Activated CD4-positive, alpha-beta T cell treated with anti-CD3 and anti-CD28 coated beads, Interleukin-2, Interleukin-4, amounts not matched to agents 100 ng/mL and 50 ng/mL, durations not matched to agents 16 hours and 8 hours (primary cell): Measurements from ENCODE around the gene ZNF33B.
"Not testable (repeated sequence)": the region's sequence is repeated elsewhere in the genome, so short reads cannot be mapped to it uniquely, and the experiment has no call there.

Source experiments
- DNase-seq: peaks from one replicate; pipeline ENCODE4 v3.0.0-alpha.2; 2020; ENCODE audit warnings: low spot score

The ZNF33B gene

DNA sequence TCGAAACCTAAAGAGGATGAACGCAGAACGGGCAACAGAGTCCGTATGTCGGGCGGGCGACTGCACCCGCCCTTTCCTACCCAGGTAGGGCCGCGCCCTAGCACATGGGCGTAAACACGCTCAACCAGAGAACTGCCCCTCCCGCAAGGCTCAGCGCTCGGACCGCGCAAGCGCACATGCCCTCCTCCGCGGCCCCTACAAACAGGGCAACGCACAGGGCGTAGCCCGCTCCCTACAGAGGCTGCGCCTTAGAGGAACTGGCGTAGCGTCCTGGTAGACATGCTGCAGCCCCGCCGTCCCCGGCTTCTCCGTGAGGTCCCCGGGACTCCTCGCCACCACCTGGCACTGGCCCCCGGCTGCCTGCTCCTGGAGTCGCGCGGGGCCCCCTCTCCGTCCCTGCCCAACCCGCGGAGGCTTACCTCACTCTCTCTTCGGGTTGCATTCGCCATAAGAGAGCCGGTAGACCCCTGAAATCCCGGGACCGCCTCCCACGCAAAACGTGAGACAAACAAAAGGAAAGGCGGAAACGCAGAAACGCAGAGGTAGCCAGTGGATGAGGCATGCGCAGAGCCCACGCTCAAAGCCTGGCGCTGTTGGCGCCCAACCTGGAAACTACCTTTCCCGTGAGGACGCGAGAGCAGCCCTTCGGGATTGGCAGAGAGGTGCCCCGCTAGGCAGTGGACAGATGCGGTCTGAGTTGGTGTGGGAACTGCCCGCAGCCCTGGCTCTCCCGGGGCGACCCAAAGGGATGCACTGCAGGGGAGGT is at the start of gene ZNF33B:
Gene ZNF33B (minus strand): TSS at position 516 of the 766 bp plus-strand sequence. CDS start 1,642 bp downstream, outside the sequence.
- peak; percentile 97 for DNase-seq

DNA sequence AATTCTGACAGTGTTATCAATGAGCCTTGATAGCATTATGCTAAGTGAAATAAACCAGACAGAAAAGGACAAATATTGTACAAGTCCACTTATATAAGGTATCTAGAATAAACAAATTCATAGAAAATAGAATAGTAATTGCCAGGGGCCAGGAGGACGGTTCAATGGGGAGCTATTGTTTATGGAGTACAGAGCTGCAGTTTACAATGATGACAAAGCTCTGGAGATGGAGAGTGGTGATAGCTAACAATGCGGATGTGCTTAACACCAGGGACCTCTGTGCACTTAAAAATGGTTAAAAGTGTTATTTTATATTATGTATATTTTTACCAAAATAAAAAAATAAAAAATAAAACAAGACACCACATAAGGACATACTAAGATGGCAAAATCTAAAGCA is 46.1 kb upstream of the ZNF33B start:
- no peak for DNase-seq

DNA sequence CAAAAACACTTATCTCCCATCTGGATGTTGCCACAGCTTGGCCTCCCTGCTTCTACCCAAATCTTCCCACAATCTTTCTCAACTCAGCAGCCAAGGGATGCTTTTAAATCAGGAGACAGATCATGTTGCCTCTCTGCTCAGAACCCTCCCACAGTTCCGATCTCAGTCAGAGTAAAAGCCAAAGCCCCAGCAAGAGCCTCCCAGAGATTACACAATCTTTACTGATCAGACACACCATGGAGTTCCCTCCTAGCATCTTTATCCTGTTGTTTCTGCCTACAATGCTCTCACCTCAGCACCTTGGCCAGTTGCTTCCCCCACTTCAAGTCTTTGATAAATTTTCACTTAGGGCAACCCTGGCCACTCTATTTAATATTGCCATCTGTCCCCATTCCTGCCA is 41.9 kb upstream of the ZNF33B start:
- no peak for DNase-seq

DNA sequence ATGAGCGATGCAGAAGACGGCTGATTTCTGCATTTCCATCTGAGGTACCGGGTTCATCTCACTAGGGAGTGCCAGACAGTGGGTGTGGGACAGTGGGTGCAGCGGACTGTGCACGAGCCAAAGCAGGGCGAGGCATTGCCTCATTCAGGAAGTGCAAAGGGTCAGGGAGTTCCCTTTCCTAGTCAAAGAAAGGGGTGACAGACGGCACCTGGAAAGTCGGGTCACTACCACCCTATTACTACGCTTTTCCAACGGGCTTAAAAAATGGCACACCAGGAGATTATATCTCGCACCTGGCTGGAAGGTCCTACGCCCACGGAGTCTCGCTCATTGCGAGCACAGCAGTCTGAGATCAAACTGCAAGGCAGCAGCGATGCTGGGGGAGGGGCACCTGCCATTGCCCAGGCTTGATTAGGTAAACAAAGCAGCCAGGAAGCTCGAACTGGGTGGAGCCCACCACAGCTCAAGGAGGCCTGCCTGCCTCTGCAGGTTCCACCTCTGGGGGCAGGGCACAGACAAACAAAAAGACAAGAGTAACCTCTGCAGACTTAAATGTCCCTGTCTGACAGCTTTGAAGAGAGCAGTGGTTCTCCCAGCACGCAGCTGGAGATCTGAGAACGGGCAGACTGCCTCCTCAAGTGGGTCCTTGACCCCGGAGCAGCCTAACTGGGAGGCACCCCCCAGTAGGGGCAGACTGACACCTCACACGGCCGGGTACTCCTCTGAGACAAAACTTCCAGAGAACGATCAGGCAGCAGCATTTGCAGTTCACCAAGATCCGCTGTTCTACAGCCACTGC is 27.0 kb upstream of the ZNF33B start:
- DNase-seq = not testable (repeated sequence)

DNA sequence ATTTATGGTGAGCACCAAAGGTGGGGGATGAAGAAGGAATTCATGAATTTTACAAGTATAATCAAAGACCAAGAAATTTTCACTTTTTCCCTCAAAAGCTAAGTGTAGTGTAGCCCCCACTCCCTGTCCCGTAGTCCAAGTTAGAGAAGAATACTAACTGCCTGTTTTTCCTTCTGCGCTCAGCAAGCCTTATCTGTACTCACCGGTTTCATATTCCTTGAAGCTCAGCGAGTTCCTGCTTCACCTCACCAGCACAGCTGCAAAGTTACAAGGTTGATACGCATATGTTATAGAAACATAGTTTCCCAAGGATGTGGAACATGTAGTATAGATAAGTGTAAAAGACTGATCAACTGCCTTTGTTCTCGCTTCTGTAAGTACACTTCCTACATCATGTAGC is 16.0 kb upstream of the ZNF33B start:
- DNase-seq = no peak

DNA sequence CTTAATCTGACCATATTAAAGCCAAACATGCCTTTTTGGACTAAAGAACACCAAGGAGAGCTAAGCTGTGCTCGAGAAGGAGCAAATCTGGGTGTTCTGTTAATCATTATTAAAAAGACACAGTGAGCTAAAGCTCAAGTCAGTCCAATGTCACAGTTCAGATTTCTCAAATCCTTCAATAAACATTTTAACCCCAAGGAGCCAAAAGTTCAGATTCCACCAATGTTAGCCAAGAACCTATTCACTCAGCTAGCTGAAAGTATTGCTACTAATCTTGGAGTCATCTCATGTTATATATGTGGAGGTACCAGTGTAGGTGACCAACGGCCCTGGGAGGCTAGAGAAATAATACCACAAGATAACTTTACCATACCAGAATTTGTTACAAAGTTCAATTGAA is 14.5 kb upstream of the ZNF33B start:
- DNase-seq = no peak

DNA sequence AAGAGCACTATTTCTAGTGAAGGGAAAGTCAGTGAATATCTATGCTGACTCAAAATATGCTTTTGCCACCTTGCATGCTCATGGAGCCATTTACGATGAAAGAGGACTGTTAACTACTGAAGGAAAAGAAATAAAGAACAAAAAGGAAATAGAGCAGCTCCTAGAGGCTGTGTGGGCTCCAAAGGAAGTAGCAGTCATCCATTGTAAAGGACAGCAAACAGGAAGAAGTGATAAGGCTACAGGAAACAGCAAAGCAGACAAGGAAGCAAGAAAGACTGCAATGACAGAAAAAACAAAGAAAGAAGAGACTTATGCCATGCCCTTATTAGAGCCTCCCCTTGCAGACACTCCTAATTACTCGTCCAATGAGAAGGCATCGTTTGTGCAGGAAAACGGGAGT is 12.0 kb upstream of the ZNF33B start:
- no peak for DNase-seq

DNA sequence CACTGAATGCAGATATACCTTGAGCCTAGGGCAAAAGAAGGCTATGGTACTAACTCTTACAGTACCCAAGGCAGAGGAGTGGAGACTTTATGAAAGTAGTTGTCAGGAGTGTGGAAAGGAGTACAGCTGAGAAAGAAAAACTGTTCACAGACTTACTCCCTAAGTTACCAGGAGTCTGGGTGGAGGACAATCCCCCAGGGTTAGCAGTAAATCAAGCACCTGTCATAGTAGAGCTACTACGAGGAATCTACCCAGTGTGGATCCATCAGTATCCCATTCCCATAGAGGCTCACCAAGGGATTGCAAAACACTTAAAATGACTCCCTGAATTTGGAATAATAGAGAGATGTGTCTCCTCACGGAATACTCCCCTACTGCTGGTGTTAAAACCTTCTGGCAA is 10.1 kb upstream of the ZNF33B start:
- no peak for DNase-seq

DNA sequence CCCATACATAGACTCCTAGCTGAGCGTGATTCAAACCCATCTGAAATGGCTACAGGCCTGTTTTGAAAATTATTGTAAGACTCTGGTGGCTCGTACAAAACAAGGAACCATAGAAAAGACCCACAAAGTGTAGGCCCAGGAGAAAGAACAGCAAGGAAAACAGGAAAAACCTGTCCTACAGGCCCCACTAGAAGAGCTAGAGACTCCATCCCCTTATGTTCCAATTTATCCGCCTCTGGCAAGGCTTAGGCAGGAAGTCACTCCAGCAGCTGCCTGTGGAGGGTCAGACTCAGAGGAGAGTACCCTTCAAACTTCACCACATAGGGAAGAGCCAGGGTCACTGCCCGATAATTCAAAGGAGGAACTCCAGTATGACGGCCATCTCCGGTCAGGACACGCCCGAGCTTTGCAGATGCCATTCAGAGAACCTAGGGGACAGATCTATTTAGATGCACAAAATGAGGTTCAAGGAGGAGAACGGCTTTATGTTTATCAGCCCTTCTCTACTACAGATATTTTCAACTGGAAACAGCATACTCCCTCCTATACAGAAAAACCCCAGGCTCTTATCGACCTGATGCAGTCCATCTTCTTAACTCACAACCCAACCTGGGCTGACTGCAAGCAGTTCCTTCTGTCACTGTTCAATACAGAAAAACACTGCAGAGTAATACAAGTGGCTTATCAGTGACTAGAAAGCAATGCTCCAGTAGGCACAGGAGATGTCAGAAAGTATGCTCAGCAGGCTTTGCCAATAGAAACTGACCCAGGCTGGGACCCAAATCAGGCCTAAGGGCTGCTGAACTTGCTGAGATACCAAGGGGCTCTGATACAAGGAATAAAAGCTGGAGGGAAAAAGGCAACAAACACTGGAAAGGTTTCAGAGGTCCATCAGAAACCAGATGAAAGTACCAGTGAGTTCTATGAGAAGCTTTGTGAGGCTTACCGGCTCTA is 8.6 kb upstream of the ZNF33B start:
- no peak for DNase-seq

DNA sequence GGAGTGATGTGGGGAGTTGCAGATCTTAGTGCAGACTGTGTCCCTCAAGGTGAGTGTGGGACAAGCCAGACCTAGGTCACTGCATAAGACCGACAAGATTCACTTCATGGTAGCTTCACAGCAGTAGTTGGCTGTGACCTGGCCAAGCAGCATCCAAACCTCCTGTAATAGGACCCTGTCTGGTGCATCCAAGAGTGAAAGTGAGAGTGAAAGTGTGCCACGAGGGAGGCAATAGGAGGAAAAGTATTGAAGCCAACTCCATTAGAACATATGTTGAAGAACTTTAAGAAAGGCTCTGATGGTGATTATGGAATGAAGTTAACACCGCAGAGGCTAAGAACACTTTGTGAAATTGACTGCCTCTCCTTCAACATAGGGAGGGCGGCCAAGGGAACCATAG is 7.8 kb upstream of the ZNF33B start:
- no peak for DNase-seq

DNA sequence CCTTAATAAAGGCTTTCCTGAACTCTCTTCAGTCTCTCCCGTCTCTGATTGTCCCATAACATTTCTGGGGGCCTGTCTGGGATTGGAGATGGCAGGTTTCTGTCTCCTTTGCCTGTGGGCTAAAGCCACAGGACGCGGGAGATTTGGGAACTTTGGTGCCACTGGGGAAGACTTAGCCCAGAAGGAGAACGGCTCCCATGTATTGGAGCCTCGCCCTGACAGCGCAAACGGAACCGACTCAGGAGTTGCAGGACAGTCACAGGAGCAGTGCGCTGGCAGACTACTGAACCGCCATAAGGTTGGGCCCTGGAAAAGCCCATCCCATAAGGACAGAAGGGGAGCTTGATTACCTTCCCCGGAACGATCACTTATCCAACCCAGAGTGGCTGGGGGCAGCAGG is 7.1 kb upstream of the ZNF33B start:
- no peak for DNase-seq

DNA sequence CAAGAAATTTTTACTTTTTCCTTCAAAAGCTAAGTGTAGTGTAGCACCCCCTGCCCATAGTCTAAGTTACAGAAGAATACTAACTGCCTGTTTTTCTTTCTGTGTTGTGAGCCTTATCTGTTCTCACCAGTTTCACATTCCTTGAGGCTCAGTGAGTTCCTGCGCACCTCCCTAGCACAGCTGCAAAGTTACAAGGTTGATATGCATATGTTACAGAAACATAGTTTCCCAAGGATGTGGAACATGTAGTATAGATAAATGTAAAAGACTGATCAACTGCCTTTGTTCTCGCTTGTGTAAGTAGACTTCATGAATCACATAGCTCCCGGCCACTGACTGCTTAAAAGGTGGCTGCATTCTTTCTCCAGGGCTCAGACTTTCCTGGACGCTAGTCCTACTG is 6.7 kb upstream of the ZNF33B start:
- no peak for DNase-seq

DNA sequence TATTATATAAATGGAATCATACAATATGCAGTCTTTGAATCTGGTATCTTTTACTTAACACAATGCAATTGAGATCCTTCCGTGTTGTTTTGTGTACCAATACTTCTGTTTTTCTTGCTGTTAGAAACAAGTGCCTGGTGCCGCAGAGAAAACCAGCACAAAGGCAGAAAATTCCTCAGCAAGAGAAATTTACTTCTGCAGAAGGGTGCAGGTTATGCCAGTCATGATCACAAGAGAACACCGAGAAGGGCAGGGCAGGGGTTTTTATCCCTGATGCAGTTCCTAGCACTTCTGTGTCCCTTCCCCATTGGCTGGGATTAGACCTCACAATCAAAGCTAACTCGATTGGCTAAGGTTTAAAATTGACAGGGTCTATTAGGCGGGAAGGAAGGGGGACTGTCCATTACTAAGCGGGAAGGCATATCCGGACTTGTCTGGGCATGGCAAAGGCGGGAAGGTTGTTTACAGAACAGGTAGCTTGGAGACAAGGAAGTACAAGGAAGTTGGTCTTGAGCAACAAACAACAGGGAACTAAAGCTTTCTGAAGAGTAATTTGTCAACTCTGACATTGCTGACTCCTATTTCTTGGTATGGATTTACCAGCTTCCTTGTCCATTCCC is 2.4 kb upstream of the ZNF33B start:
- DNase-seq = no peak

DNA sequence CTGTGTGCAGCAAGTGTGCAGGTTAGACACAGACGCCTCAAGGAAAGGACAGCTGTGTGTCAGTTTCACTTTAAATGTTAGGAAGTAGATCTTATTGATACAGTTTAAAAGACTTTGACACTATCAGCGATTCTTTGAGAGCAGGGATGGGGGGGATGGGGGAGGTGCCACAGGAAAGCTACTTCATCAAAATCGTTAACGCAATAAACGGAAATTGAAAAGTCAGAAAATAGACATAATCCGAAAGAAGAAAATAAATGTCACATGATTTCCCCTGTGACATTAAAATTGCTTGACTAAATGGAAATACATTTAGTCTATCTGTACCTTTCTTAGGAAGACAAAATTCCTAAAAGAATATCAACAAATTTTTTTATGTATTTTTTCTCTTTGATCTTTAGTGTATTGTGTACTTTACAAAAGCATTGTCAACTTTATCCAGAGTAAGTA is 476 bp upstream of the ZNF33B start:
- no peak for DNase-seq

DNA sequence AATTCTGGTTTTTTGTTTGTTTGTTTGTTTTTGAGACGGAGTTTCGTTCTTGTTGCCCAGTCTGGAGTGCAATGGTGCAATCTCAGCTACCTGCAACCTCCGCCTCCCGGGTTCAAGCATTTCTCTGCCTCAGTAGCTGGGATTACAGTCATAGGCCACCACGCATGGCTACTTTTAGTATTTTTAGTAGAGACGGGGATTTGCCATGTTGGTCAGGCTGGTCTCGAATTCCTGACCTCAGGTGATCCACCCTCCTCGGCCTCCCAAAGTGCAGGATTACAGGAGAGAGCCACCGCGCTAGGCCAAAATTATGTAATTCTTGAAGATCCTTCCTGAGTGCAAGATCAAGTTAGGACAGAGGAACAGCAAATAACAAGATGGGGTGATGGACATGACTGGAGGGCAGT is 719 bp downstream of the ZNF33B start:
- DNase-seq = peak; percentile 2

DNA sequence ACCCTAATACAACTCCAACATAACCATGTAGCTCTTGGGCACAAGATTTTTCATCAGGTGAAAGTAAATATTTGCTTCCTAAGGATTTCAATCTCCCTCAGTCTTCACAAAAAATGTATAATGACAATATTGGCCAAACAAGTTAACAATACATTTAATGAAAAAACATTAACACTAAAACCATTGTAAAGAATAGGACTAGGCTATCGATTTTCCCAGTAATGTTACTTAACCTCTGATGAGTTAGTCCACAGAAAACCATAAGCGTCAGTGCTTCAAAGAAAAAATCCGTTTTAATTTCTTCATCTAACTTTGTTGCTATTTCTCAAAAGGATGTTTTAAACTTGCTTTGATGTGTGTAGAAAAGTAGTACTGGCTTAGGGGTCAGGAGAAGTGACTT is 1.2 kb downstream of the ZNF33B start:
- DNase-seq = no peak

DNA sequence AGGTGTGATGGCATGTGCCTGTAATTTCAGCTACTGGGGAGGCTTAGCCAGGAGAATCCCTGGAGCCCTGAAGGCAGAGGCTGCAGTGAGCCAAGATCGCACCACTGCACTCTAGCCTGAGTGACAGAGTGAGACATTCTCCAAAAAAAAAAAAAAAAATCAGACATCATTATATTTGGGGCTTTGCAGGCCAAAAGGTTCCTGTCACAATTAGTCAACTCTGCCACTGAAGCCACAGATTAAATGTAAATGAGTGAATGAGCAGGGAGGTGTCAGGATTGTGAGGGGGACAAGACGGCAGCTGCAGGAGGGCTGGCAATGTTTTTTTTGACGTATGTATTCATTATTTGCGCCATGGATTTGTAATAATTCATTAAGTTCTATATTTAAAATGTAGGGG is 3.3 kb downstream of the ZNF33B start:
- no peak for DNase-seq

DNA sequence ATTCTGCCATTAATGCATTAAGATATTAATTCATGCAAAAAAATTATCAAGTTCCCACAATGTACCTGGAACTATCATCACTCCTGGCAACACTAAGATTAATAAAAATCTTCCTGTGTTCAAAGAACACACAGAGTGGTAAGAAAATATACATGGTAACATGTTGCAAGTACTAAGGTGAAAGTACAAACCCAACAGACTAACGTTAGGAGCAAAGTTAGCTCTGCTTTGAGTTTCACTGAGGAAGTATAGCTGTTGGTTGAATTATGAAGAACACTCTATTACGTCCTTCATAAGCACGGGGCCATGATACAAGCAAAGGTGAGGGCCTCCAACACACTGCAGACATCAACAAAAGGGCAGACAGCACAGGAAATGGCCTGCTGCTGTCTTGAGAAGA is 5.8 kb downstream of the ZNF33B start:
- DNase-seq = no peak

DNA sequence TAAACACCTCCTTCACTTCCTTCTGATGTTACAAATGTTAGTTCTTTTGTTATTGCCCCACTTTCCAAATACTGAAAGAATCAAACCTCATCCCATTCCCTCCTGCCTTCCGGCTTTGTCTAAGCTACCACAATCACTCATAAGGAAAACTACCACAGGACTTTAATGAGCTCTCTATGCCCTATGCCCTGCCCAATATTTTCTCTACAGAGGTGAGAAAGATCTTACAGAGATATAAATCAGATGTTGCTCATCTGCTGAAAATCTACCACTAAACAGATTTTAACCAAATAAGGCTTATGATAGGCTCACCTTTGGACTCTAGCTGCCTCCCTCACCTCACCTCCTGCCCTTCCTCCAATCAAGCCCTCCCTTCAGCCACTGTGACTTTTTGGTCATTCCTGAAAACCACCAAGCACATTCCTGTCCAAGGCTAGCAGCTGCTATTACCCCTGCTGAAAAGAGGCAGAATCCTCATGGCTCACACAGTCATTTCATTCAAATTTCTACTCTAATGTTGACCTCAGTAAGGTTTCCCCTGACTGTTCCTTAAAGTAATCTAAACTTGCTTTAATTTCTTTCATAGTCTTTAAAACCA is 7.7 kb downstream of the ZNF33B start:
- DNase-seq = peak; percentile 1

DNA sequence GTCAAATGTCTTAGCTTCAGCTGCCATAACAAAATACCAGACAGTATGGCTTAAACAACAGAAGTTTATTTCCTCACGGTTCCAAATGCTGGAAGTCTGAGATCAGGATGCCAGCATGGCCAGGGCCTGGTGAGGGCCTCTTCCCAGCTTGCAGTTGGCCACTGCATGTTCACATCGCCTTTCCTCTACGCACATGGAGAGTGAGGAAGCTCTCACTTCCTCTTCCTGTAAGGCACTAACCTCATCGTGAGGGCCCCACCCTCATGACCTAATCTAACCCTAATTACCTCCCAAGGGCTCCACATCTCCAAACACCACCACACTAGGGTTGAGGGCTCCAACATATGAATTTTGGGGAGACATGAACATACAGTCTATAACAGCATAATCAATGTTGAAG is 14.4 kb downstream of the ZNF33B start:
- DNase-seq = no peak

DNA sequence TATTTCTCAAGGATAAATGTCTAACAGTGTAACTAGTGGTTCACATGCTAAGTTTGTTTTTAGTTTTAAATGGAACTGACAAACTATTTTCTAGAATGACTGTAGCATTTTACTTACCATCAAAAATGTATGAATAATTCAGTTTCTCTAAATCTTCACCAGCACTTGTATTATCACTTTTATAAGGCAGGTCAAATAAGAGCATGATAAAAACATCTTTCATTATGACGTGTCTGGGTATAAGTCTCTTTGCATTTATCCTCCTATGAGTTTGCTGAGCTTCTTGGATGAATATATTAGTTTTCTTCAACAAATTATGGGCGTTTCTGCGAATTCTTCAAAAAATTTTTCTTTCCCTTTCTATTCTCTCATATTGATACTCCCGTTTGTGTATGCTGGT is 19.9 kb downstream of the ZNF33B start:
- no peak for DNase-seq
